ENCODE measurements around the gene CDC20.

DNA sequence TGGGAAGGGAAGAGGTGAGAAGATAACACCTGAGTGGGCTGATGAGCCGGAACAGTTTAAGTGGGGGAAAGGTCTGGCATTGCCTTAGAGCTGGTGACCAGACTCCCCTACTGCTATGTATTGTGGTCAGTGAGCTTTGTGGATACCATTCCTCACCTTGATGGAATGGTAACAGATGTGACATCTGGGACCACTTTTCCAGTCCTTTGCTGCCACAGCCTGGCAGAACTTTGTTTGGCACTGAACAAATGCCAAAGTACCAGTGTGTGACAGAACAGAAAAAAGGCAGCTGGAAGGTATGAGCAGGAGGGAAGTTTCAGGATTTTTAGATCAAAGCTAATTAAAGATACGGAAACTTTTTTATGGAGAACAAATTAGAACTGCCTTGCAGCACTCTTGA, 24.7 kb downstream of the CDC20 start:
- TF ChIP-seq, protein P1, sequence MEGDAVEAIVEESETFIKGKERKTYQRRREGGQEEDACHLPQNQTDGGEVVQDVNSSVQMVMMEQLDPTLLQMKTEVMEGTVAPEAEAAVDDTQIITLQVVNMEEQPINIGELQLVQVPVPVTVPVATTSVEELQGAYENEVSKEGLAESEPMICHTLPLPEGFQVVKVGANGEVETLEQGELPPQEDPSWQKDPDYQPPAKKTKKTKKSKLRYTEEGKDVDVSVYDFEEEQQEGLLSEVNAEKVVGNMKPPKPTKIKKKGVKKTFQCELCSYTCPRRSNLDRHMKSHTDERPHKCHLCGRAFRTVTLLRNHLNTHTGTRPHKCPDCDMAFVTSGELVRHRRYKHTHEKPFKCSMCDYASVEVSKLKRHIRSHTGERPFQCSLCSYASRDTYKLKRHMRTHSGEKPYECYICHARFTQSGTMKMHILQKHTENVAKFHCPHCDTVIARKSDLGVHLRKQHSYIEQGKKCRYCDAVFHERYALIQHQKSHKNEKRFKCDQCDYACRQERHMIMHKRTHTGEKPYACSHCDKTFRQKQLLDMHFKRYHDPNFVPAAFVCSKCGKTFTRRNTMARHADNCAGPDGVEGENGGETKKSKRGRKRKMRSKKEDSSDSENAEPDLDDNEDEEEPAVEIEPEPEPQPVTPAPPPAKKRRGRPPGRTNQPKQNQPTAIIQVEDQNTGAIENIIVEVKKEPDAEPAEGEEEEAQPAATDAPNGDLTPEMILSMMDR (IDR thresholded peaks at IDR 0.05; ENCODE audit: low read length) = no peak
- no peak for TF ChIP-seq EZH2 (IDR thresholded peaks at IDR 0.05; ENCODE audit: borderline replicate concordance, low read length)

All from OCI-LY1 (cell line).